Glomerular endothelial cell (primary cell): ENCODE measurements around the gene CDH22. TPM values are rescaled to one million over a fixed set of nuclear protein-coding genes. Genes with fewer than 3 reads are reported as not detected.

ENCODE experiments used
- DNase-seq: peaks from one replicate; pipeline ENCODE4 v3.0.0-alpha.2; 2011; ENCODE audit warnings: low read depth, low spot score; ENCODE audit errors: extremely low read depth
- total RNA-seq: library from RNA; depleted of rRNA; stranded (reverse); fragments of >200 nt; gene quantifications from 2 replicates; pipeline ENCODE4 v1.2.3, GENCODE V29; 2015

CDH22 gene
- total RNA-seq, 1 donor from 2014 or later = 0.06 TPM

GRCh38 chr20:46343348-46343974 is 35.2 kb upstream of the CDH22 start:
- DNase-seq = no peak

- no peak for DNase-seq
Observed at GRCh38 chr20:46342451-46343347, 34.4 kb upstream of the CDH22 start.

DNA sequence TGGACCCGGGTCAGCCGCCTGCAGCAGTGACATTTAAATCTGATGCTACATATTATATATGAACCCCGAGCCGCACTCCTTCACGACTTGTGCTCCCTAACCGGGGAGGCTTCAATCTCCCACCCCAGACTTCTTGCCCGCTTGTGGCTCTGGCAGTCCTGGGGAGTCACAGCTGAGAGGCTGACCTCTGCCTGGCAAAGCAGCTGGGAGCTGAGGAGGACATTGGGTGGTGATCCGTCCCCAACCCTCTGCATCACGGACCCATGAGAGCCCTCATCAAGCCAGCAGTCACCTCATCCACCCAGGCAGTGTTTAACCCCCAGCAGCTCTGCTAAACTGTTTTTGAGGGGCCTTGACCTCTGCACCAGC is 33.7 kb upstream of the CDH22 start:
- no peak for DNase-seq

DNA sequence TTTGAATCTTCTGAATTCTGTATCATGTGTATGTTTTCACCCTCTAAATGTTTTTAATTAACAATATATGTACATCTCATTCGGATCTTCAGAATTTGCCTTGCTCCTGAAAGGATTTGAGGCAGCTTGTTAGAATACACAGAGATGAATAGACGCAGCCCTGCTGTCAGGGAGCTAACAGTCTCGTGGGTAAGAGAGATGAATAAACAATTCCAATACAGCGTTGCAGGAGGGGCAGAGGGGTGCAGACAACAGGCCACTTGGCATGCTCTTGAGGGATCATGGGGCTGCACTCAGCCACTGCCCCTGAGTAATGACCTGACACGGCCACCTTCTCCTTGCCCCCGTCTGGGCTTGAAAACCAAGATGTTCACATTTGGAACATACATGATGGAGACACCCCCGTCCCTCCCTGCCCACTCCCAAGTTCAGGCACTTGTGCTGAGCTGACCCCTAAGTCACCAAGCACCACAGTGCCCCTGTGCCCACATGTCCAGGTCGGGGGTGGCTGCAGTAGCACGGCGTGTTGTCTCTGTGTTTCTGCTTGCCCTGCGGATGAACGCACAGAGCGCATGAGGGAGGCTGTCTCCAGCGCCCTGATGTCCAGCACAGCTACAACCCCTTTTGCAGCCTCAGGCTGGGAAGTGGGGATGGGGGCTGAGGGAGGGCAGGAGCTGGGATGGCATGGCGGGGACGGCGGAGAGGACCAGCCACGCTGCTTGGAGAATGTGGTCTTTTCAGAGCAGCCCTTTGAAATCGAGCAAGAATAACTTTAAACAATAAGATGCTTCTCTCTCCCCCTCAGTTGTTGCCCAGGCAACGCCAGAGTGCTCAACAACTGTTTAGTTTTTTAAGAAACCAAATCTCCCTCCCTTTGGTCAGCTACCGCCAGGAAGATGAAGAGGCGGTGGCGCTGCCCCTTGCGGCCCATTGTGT is 33.0 kb upstream of the CDH22 start:
- no peak for DNase-seq

DNA sequence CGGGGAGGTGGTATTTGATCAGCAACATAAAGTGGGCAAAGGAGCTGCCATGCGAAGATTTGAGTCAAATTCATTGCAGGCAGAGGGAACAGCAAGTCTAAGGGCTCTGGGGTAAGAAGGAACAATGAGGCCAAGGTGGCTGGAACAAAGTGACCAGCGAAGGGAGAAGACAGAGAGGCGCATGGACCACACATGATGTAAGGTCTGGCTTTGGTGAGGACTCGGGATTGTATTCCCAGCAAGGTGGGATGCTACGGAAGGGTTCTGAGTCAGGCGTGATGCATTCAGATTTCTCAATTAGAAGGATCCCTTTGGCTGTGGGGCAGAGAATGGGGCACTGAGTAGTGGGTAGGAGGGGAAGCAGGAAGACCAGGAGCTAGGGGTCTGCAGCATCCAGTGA is 30.7 kb upstream of the CDH22 start:
- DNase-seq = no peak

DNA sequence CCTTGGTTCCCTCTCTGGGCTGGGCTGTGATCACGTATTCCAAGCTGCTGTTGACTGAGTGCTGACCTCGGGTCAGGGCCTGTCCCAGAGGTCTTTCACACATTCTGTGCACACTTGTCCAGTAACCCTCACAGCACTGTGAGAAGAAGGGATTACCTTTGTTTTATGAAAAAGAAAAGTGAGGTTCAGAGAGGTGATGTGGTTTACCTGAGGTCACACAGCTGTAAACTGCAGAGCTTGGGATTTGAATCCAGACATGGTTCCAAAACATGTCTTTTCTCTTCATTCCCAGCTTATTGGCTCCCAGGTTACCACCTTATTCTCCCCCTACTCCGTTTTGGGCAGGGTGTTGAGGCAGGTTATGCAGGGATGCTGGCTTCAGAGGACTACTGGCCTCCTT is 28.4 kb upstream of the CDH22 start:
- DNase-seq = no peak

- no peak for DNase-seq
Observed at GRCh38 chr20:46334303-46334904, 26.1 kb upstream of the CDH22 start.

- DNase-seq = no peak
Observed at GRCh38 chr20:46333161-46333991, 25.1 kb upstream of the CDH22 start.

DNA sequence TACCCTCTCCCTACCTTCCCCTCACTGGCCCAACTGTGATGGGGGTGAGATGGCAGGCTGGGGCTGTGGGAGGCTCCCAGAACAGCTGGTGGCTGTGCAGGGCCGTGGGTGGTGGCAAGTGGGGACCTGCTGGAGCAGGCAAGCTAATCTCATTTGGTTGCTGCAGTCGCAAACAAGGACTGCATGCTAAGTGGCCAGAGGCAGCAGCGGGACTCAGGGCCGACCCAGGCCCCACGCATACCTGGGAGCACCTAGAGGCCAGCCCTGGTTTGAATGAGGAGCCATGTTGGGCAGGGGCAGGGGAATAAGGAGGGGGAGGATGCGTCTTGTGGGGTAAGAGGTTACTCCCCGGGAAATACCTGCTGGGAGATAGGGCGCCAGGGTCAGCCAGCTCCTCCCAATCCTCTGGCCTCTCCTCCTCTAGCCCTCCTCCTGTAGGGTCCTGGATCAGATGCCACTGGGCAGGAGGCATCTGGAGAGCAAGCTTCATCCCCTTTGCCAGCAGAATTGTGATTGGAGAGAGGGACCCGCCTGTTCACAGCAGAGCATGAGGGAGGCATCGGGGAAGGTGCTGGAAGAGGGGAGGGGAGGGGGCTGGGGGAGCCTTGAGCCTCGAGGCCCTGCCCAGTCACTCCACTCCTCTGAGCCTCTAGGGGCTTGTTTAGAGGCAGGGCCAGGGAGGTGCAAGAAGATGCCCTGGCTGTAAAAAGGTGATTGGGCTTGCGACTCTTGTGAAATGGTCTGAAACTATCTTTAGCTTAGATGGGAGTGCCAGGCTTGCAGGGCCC is 24.3 kb upstream of the CDH22 start:
- DNase-seq = no peak

DNA sequence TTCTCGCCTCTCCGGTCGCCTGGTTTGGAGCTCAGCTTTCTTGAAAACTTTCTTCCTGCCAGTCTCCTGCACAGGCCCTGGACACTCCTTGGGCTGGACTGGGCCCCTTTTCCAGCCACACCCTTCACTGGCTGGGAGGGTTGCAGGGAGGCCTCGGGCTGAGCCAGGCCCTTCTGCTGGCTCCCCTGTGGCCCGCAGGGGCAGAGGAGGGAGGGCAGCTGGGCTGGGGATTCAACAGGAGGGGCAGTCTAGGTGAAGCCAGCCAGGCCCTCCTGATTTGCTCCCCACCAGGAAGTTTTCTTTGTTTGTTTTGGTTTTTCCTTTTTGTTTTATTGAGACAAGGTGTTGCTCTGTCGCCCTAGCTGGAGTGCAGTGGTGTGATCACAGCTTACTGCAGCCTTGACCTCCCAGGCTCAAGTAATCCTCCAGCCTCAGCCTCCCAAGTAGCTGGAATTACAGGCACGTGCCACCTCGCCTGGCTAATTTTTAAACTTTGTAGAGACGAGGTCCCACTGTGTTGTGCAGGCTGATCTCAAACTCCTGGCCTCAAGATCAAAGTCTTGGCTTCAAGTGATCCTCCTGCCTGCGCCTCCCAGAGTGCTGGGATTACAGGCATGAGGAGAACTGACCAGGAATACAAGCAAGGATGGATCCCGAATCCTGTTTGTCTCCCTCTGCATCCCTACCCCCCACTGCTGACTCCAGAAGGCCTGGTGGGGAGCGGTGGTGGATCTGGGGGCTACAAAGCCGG is 23.5 kb upstream of the CDH22 start:
- DNase-seq = no peak

GRCh38 chr20:46330831-46331371 is 22.6 kb upstream of the CDH22 start:
- DNase-seq = no peak

DNA sequence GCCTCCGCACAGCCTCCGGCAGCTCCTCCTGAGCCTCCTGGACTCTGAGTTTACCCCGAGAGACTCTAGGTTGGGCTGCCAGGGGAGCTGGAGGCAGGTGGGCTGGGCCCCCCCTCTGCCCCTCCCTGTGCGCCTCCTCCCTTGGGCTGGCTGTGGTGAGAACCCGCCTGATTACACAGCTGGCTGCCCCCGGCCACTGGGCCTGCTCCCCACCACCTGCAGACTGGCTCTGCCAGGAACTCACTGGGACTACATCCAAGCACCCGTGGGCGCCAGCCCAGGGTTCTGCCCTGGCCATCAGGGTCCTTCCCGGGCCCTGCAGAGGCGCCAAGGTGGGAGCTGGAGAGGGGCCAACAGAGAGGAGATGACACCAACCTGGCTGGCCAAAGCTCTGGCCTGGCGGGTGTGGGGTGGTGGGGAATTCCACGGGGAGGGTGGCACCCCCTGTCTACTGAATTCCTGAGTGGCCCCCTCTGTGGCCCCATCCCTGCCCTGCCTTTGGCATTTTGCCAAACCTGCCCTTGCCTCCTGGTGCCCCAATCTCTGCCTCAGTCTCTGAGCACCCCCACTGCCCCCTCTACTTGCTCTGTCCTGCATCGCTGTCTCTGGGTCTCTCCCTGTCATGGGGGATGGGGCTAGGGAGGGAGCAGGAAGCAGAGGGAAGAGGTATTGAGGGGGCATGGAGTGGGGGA is 21.9 kb upstream of the CDH22 start:
- DNase-seq = no peak

GRCh38 chr20:46328200-46328882 is 20.0 kb upstream of the CDH22 start:
- DNase-seq = no peak

DNA sequence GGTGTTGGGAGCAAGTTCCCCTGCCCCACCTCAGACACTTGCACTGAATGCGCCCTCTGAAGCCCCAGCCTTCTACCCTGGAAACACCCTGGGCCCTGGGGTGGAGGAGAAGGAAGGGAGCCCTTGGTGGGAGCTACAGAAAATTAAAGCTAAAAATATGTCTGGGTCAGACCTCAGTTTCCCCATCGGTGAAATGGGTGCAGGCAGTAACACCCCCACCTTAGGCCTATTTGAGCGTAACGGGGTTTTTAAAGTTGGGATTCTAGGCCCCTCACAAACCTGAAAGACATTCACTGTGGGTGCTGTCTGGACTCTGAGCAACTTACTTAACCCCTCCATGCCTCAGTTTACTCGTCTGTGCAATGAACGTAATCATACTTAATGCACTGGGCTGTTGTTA is 19.3 kb upstream of the CDH22 start:
- DNase-seq = no peak

- DNase-seq = no peak
Observed at GRCh38 chr20:46325789-46326188, 17.5 kb upstream of the CDH22 start.

DNA sequence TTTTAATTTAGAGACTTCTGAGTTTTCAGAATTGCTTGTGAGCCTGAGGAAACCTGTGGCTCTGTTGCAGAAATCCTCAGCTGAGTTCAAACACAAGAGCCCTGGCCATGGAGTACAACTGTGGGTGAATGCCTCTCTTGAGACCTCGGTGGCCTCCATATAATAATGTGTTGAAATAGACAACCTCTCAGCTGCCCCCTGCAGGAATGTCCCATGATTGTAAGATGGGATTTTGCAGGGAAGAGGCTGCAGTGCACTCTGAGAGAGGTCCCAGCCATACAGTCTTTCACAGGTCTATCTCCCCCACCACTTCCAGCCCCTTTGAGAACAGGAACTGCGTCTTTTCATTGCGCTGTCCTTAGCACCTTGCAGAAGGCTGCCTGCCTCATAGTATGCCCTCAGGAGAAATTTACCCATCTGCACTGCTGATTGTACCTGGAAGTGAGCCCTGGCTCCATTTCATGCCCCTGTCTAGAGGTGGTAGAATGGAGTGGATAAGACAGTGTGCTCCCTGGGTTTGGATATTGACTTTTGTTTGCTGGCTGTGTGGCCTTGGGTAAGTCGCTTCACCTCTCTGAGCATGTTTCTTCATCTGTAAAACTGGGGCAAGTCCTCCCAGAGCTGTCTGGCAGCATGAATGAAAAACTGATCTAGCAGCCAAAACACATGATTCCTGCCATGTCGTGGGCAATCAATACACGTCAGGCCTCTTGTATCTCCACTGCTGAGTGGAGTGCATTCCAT is 16.8 kb upstream of the CDH22 start:
- no peak for DNase-seq
